H1 (cell line): ENCODE results near the gene INPP5K. TPM values are rescaled to one million over a fixed set of nuclear protein-coding genes. Genes with fewer than 3 reads are reported as not detected.

Experiments used
- CTCF ChIA-PET: fragments of 300-600 bp; sonication (Branson Sonifier 250); formaldehyde crosslinking; loops from one replicate; lab custom pipeline; 2021; ENCODE audit not compliant: partially characterized antibody; lab: Charles Lee
- POLR2A ChIA-PET: fragments of 300-600 bp; sonication (Branson Sonifier 250); formaldehyde crosslinking; loops from one replicate; lab custom pipeline; 2021; ENCODE audit warnings: inconsistent platforms; ENCODE audit not compliant: partially characterized antibody; lab: Charles Lee
- DNase-seq, 2 experiments: peaks; one replicate each; pipeline versions ENCODE4 v3.0.0 to v3.0.0-alpha.2; 2010 to 2022; ENCODE audit warnings: low spot score in 2 of 2, low read depth in 1 of 2, mixed read lengths in 1 of 2
- FAIRE-seq: peaks from 2 replicates; lab custom pipeline; 2011; peaks lifted over from hg19 to GRCh38; lab: Jason Lieb, UNC
- H2AFZ ChIP-seq: 2 replicates; pipeline ENCODE4 v1.8.1; 2012; ENCODE audit warnings: low read length, inconsistent platforms
- H2AK5ac ChIP-seq: 2 replicates; pipeline ENCODE4 v1.6.1; 2013; ENCODE audit warnings: low read depth, low read length
- H2BK120ac ChIP-seq: replicated peaks from 2 replicates; pipeline ENCODE3; 2013; ENCODE audit warnings: low read depth, low read length, inconsistent platforms
- H2BK12ac ChIP-seq: 2 replicates; pipeline ENCODE4 v1.6.1; 2013; ENCODE audit warnings: low read depth, low read length
- H2BK15ac ChIP-seq: 2 replicates; pipeline ENCODE4 v1.6.1; 2013; ENCODE audit warnings: low read length
- H2BK20ac ChIP-seq: 2 replicates; pipeline ENCODE4 v1.6.1; 2013; ENCODE audit warnings: low read length
- H2BK5ac ChIP-seq: 2 replicates; pipeline ENCODE4 v1.6.1; 2013; ENCODE audit warnings: low read depth, low read length
- H3K14ac ChIP-seq: 2 replicates; pipeline ENCODE4 v1.6.1; 2013; ENCODE audit warnings: inconsistent platforms; ENCODE audit not compliant: insufficient read length
- H3K18ac ChIP-seq: 2 replicates; pipeline ENCODE4 v1.6.1; 2013; ENCODE audit warnings: low read length; ENCODE audit errors: extremely low read depth
- H3K23ac ChIP-seq: 2 replicates; pipeline ENCODE4 v1.6.1; 2013; ENCODE audit warnings: inconsistent platforms; ENCODE audit not compliant: insufficient read length
- H3K23me2 ChIP-seq: 2 replicates; pipeline ENCODE4 v1.6.1; 2013; ENCODE audit warnings: low read depth, low read length
- H3K27ac ChIP-seq: 2 replicates; pipeline ENCODE4 v1.6.1; 2011; ENCODE audit warnings: low read depth, low read length, inconsistent platforms
- H3K27me3 ChIP-seq, 4 experiments: replicated peaks in 1 of 4; 1 replicate in 1 of 4; 2 replicates in 3 of 4; pipeline versions ENCODE4 v1.6.1 to v1.8.1; 2011 to 2013; ENCODE audit warnings: low read length in 3 of 4, mild to moderate bottlenecking in 3 of 4, inconsistent platforms in 2 of 4, mixed read lengths in 2 of 4, moderate library complexity in 1 of 4; ENCODE audit not compliant: control insufficient read depth in 3 of 4, insufficient read depth in 3 of 4; ENCODE audit errors: extremely low read depth in 1 of 4
- H3K36me3 ChIP-seq, 4 experiments: 2 replicates each; pipeline versions ENCODE4 v1.6.1 to v1.8.1; 2011 to 2013; ENCODE audit warnings: mild to moderate bottlenecking in 4 of 4, low read length in 3 of 4, moderate library complexity in 2 of 4, control low read depth in 1 of 4, inconsistent platforms in 1 of 4; ENCODE audit not compliant: insufficient read depth in 4 of 4, control insufficient read depth in 2 of 4
- H3K4ac ChIP-seq: replicated peaks from 2 replicates; pipeline ENCODE3; 2013; ENCODE audit warnings: low read length, low read depth, mixed read lengths, inconsistent platforms; ENCODE audit not compliant: insufficient read length
- H3K4me1 ChIP-seq, 4 experiments: replicated peaks in 1 of 4; 1 replicate in 1 of 4; 2 replicates in 3 of 4; pipeline versions ENCODE4 v1.6.1 to v1.8.1; 2011 to 2013; ENCODE audit warnings: low read length in 3 of 4, inconsistent platforms in 2 of 4, mixed read lengths in 1 of 4; ENCODE audit not compliant: insufficient read depth in 4 of 4, control insufficient read depth in 3 of 4
- H3K4me2 ChIP-seq, 2 experiments: 2 replicates each; pipeline versions ENCODE4 v1.6.1 to v1.8.1; 2011 to 2013; ENCODE audit warnings: low read depth in 2 of 2, low read length in 2 of 2, control low read depth in 1 of 2, inconsistent platforms in 1 of 2, mild to moderate bottlenecking in 1 of 2; ENCODE audit not compliant: insufficient read depth in 1 of 2
- H3K4me3 ChIP-seq, 4 experiments: fragments of 200-600, 300-600 bp in 1 of 4; sonication (generic), shearing (Covaris generic), sonication (Bioruptor Twin) in 1 of 4; 2 replicates each; pipeline versions ENCODE4 v1.5.1 to v1.8.1; 2011 to 2016; ENCODE audit warnings: low read length in 4 of 4, low read depth in 3 of 4, control low read depth in 2 of 4, inconsistent platforms in 2 of 4, mild to moderate bottlenecking in 2 of 4, mixed read lengths in 1 of 4, moderate library complexity in 1 of 4; ENCODE audit not compliant: insufficient read depth in 2 of 4; ENCODE audit errors: extremely low read depth in 1 of 4
- H3K56ac ChIP-seq: replicated peaks from 2 replicates; pipeline ENCODE3; 2013; ENCODE audit warnings: low read depth, mild to moderate bottlenecking, mixed read lengths, low read length, inconsistent platforms; ENCODE audit not compliant: insufficient read length
- H3K79me1 ChIP-seq: 2 replicates; pipeline ENCODE4 v1.6.1; 2013; ENCODE audit warnings: low read depth, low read length, control low read depth
- H3K79me2 ChIP-seq, 2 experiments: 2 replicates each; pipeline versions ENCODE4 v1.6.1 to v1.8.1; 2012 to 2013; ENCODE audit warnings: low read length in 2 of 2, mild to moderate bottlenecking in 2 of 2, inconsistent platforms in 1 of 2; ENCODE audit not compliant: insufficient read depth in 2 of 2, control insufficient read depth in 1 of 2
- H3K9ac ChIP-seq, 4 experiments: replicated peaks in 1 of 4; 1 replicate in 1 of 4; 2 replicates in 3 of 4; pipeline versions ENCODE4 v1.6.1 to v1.8.1; 2011 to 2013; ENCODE audit warnings: low read depth in 3 of 4, low read length in 3 of 4, control low read depth in 2 of 4, mild to moderate bottlenecking in 2 of 4, moderate library complexity in 2 of 4, inconsistent platforms in 1 of 4; ENCODE audit errors: extremely low read depth in 1 of 4
- H3K9me3 ChIP-seq, 2 experiments: 2 replicates each; pipeline versions ENCODE4 v1.6.1 to v1.8.1; 2012 to 2013; ENCODE audit warnings: mild to moderate bottlenecking in 2 of 2, moderate library complexity in 2 of 2, control low read depth in 1 of 2, inconsistent platforms in 1 of 2, low read depth in 1 of 2, low read length in 1 of 2, mixed read lengths in 1 of 2; ENCODE audit not compliant: insufficient read depth in 2 of 2
- H4K20me1 ChIP-seq, 2 experiments: replicated peaks in 1 of 2; 2 replicates each; pipeline versions ENCODE3 to v1.8.1; 2011 to 2013; ENCODE audit warnings: inconsistent platforms in 2 of 2, low read length in 2 of 2, mild to moderate bottlenecking in 1 of 2; ENCODE audit not compliant: insufficient read depth in 2 of 2, control insufficient read depth in 1 of 2
- H4K5ac ChIP-seq: 2 replicates; pipeline ENCODE4 v1.6.1; 2013; ENCODE audit warnings: low read length, low read depth, mixed read lengths, inconsistent platforms; ENCODE audit not compliant: insufficient read length
- H4K8ac ChIP-seq: 2 replicates; pipeline ENCODE4 v1.8.0; 2013; ENCODE audit warnings: mild to moderate bottlenecking, moderate library complexity, low read length, inconsistent platforms; ENCODE audit not compliant: insufficient read depth; ENCODE audit errors: extremely low read depth
- H4K91ac ChIP-seq: replicated peaks from 2 replicates; pipeline ENCODE3; 2013; ENCODE audit warnings: low read length, mixed read lengths, inconsistent platforms; ENCODE audit not compliant: insufficient read length
- BACH1 ChIP-seq: IDR thresholded peaks from 2 replicates; pipeline ENCODE4 v1.6.1; 2012; ENCODE audit warnings: low read length, improper control_type of control experiment
- EGR1 ChIP-seq: IDR thresholded peaks from 2 replicates; pipeline ENCODE4 v1.6.1; 2011; ENCODE audit warnings: low read depth, low read length, borderline replicate concordance
- EP300 ChIP-seq, 2 experiments: IDR thresholded peaks; 1 replicate in 1 of 2; 2 replicates in 1 of 2; pipeline ENCODE4 v1.6.1; 2011 to 2012; ENCODE audit warnings: low read depth in 2 of 2, low read length in 2 of 2, mild to moderate bottlenecking in 2 of 2, borderline replicate concordance in 1 of 2, inconsistent platforms in 1 of 2, moderate library complexity in 1 of 2
- FOSL1 ChIP-seq: IDR thresholded peaks from 2 replicates; pipeline ENCODE4 v1.6.1; 2011; ENCODE audit warnings: mild to moderate bottlenecking, low read depth, low read length, moderate library complexity; ENCODE audit not compliant: insufficient read depth
- GTF2F1 ChIP-seq: IDR thresholded peaks from 2 replicates; pipeline ENCODE4 v1.6.1; 2012; ENCODE audit warnings: low read depth, low read length, improper control_type of control experiment, borderline replicate concordance
- POLR2A ChIP-seq, 2 experiments: IDR thresholded peaks; 1 replicate in 1 of 2; 2 replicates in 1 of 2; pipeline ENCODE4 v1.6.1; 2011; ENCODE audit warnings: low read depth in 2 of 2, low read length in 2 of 2, mild to moderate bottlenecking in 2 of 2; ENCODE audit errors: control extremely low read depth in 1 of 2
- TAF7 ChIP-seq: optimal IDR thresholded peaks from 2 replicates; pipeline ENCODE3; 2011; ENCODE audit warnings: low read depth, mild to moderate bottlenecking, inconsistent platforms, low read length, moderate library complexity, borderline replicate concordance
- ZNF274 ChIP-seq: IDR thresholded peaks from 2 replicates; pipeline ENCODE4 v1.7.0; 2012; ENCODE audit warnings: low read length, borderline replicate concordance; ENCODE audit errors: extremely low read depth
- WGBS, 2 experiments: shearing (Covaris generic) in 1 of 2; methylation state at CpG; one replicate each; pipeline versions ENCODE4 v1.1.6 to v1.1.7; 2013 to 2015; ENCODE audit warnings: low lambda C conversion rate in 2 of 2, mixed read lengths in 2 of 2, inconsistent platforms in 1 of 2, low coverage in 1 of 2, missing lambda C conversion rate in 1 of 2; ENCODE audit not compliant: insufficient replicate concordance in 2 of 2, insufficient coverage in 1 of 2, insufficient read length in 1 of 2; ENCODE audit errors: extremely low coverage in 1 of 2, missing lambda C conversion rate in 1 of 2; 5-methylcytosine and 5-hydroxymethylcytosine counted together
- polyA plus RNA-seq, 7 experiments: library from polyadenylated mRNA; depleted of rRNA in 3 of 7; stranded (reverse) in 5 of 7; unstranded in 2 of 7; fragments of >200 nt in 5 of 7; fragments of 200-250 nt in 2 of 7; gene quantifications; 1 replicate in 5 of 7; 2 replicates in 1 of 7; 4 replicates in 1 of 7; pipeline versions ENCODE4 v1.2.1 to v1.2.3, GENCODE V29; 2011 to 2013; ENCODE audit warnings: missing spikeins in 2 of 7, mixed read lengths in 2 of 7
- total RNA-seq: library from RNA; stranded (reverse); fragmentation: NEBNext Ultra II Directional; extraction: Animal tissue kit (Norgen Biotek cat#: 25700); gene quantifications from 2 replicates; pipeline ENCODE4 v1.2.1, GENCODE V29; 2021

Gene INPP5K
- total and polyA plus RNA-seq, 2 of the 8 experiments (the other 6 are each of a cell fraction or from before 2014, with no cell fraction given): 21.0 to 24.1 TPM

DNA sequence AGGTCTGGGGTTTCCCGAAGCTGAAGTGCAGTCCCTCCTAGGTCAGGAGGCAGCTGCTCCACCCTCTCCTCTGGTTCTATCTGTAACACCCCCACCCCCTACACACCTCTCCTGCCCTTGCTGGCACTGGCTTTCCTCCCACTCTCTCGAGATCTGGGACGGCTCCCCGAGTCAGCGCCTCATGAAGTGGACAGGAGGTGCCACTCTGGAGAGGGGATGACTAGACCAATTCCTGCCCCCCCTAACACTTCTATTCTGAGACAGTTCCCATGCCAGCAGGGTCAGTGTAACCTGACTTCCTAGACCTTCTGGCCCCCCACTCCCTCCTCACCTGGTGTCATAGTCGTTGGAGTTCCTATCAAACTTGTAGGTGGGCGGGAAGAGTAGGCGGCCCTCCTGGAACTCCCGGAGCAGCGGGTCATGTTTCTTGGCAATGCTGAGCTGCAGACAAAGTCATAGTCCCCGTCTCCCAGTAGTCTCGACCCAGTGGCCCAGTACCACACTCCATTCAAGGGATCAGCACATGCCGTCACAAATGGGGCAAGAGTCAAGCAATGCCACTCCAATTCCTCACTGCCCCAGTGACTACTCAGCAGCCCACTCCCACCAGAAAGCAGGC lies 9.7 kb downstream of the INPP5K start:
- Histone ChIP-seq H4K5ac (no peak overlapping the region), H2BK12ac (no peak overlapping the region), H4K91ac (no peak overlapping the region), H3K4ac (no peak overlapping the region), H4K20me1 (peaks cover 0 to 3% of the 10 kb centered on the region in 2 experiments), H3K36me3 (no peaks in the 10 kb centered on the region; a peak in 1 of 8 replicates), H3K23ac (no peak overlapping the region), H3K4me3 (no peak overlapping the region), H3K9me3 (no peaks in the 10 kb centered on the region), H4K8ac (no peak overlapping the region), H2BK5ac (no peak overlapping the region), H3K79me2 (no peaks in the 10 kb centered on the region), H3K23me2 (no peaks in the 10 kb centered on the region), H2AFZ (no peak overlapping the region), H2BK15ac (no peak overlapping the region), H3K27ac (no peak overlapping the region), H2BK120ac (no peak overlapping the region), H2AK5ac (no peak overlapping the region), H2BK20ac (no peak overlapping the region), H3K9ac (peak overlapping the region in 1 of 4 experiments; percentile 20; a peak in 1 of 7 replicates), H3K4me1 (no peaks in the 10 kb centered on the region), H3K14ac (no peak overlapping the region), H3K18ac (no peak overlapping the region), H3K56ac (no peak overlapping the region), H3K4me2 (no peak overlapping the region), H3K27me3 (no peaks in the 10 kb centered on the region)
- 97% methylated on average over 12 of the region's 13 CpGs; no CpG with 5 or more reads in 1 of the 2 experiments for WGBS, 2 experiments
- FAIRE-seq: no peak
- no peak for DNase-seq
- TF ChIP-seq BACH1 (no peak), GTF2F1 (no peak), EGR1 (no peak), FOSL1 (no peak), ZNF274 (no peak), POLR2A (IDR thresholded peaks at IDR 0.05; ENCODE audit: control extremely low read depth in 1 of 2, low read depth in 2 of 2, low read length in 2 of 2) (no peak), TAF7 (no peak), EP300 (IDR thresholded peaks at IDR 0.05; ENCODE audit: borderline replicate concordance in 1 of 2, low read depth in 2 of 2, low read length in 2 of 2) (no peak)
- TF ChIP-seq, all 59 proteins: peak for 0
- ChIA-PET CTCF (interaction anchor here (0.8 to 5.1 kb wide), 2 partner anchors 9 to 26 kb away, joined by 3 to 30 read pairs; partner anchors contain the start of gene INPP5K), POLR2A (interaction anchor here (0.9 to 2.4 kb wide), 2 partner anchors 9 to 10 kb away, joined by 3 to 15 read pairs; partner anchors contain the start of gene INPP5K)
- H3K79me1 ChIP-seq: no peaks in the 10 kb centered on the region
